ENCODE results near the gene RASAL1.

Gene RASAL1

GRCh38 chr12:113070117-113070906, 65.2 kb downstream of the RASAL1 start:
- peak; percentile 91 to 97 for DNase-seq

- DNase-seq: no peak
Observed at GRCh38 chr12:113069751-113070116, 65.8 kb downstream of the RASAL1 start.

- no peak for DNase-seq
Observed at GRCh38 chr12:113069149-113069548, 66.4 kb downstream of the RASAL1 start.

- no peak for DNase-seq
Observed at GRCh38 chr12:113067987-113068935, 67.3 kb downstream of the RASAL1 start.

- DNase-seq: no peak
Observed at GRCh38 chr12:113066813-113067400, 68.7 kb downstream of the RASAL1 start.

GRCh38 chr12:113065126-113066007, 70.2 kb downstream of the RASAL1 start:
- peak in 1 of 2 donors; percentile 19 for DNase-seq

GRCh38 chr12:113064395-113065125, 71.0 kb downstream of the RASAL1 start:
- DNase-seq: no peak

GRCh38 chr12:113063396-113064350, 71.9 kb downstream of the RASAL1 start:
- no peak for DNase-seq

GRCh38 chr12:113062502-113063395, 72.8 kb downstream of the RASAL1 start:
- DNase-seq: peak; percentile 32 to 44

GRCh38 chr12:113061061-113061694, 74.4 kb downstream of the RASAL1 start:
- DNase-seq: no peak

GRCh38 chr12:113060336-113060960, 75.1 kb downstream of the RASAL1 start:
- no peak for DNase-seq

- no peak for DNase-seq
Observed at GRCh38 chr12:113059071-113059595, 76.4 kb downstream of the RASAL1 start.

GRCh38 chr12:113058553-113058952, 77.0 kb downstream of the RASAL1 start:
- peak in 1 of 2 donors; percentile 16 for DNase-seq

- DNase-seq: no peak
Observed at GRCh38 chr12:113057565-113058485, 77.7 kb downstream of the RASAL1 start.

GRCh38 chr12:113056631-113057488, 78.7 kb downstream of the RASAL1 start, which contains the start of gene DTX1:
Gene DTX1 (plus strand): TSS chr12:113056730. CDS start chr12:113058193, 1,463 bp downstream.
- no peak for DNase-seq

- no peak for DNase-seq
Observed at GRCh38 chr12:113056381-113056630, 79.3 kb downstream of the RASAL1 start.
